DMS 273 treated with DMSO at 0.1 percent for 48 hours (cell line): ENCODE measurements around the gene UBE2Q1.

Source experiments
- DNase-seq: peaks from one replicate; lab custom pipeline; 2025; lab: John Stamatoyannopoulos, UW

UBE2Q1 gene

DNA sequence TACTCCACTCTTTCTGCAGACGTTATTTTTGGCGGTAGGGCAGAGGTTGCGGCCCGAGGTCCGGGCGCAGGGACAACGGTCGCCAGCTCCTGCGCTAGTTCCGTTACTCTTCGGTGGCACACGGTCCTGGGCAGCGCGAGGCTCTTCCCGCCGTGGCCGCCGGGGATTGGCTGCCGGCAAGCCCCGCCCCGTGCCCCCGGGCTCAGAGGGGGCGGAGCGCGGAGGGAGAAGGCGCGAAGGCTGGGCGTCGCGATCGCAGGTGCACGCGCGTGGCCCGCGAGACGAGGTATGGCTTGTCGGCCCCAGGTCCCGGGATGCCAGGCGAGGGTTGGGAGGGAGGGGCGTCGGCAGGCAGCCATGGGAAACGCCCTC, 55.7 kb downstream of the UBE2Q1 start:
- no peak for DNase-seq

DNA sequence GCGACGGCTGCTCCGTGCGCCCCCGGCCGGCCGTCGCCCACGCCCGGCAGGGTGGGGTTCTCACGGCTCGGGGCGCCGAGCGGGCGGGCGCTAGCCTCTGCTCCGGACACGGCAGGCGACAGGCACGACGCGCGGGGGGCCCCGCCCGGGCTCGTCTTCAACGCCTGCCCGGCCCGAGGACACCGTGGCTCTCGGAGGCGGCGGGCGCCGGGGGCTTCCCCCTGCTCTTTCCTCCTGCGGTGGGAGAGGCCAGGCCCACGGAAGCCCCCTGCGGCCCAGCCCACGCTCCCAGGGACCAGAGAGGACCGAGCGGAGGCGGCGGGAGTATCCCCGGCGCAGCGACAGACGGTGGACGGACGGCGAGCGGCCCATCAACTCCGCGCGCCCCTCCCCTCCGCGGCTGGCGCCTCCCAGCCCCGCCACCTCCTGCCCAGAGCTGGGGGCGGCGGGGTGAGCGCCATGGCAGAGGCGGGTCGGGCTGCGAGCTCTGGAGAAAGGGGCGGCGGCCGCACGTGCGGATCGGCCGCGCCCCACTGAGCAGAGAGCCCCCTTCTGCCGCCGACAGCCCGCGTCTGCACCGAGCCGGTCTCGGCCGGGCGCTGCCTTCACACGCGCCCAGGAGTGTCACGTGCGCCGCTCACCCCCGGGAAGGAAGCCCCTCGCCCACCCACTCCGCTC, 56.3 kb downstream of the UBE2Q1 start, which contains the start of the genes SHE and TDRD10:
SHE (minus strand) TSS at position 347 of the 678 bp plus-strand sequence. CDS start 386 bp downstream, outside the sequence.
TDRD10 (plus strand) TSS at position 154 of the 678 bp plus-strand sequence. CDS start 4,685 bp downstream, outside the sequence.
- DNase-seq = no peak

DNA sequence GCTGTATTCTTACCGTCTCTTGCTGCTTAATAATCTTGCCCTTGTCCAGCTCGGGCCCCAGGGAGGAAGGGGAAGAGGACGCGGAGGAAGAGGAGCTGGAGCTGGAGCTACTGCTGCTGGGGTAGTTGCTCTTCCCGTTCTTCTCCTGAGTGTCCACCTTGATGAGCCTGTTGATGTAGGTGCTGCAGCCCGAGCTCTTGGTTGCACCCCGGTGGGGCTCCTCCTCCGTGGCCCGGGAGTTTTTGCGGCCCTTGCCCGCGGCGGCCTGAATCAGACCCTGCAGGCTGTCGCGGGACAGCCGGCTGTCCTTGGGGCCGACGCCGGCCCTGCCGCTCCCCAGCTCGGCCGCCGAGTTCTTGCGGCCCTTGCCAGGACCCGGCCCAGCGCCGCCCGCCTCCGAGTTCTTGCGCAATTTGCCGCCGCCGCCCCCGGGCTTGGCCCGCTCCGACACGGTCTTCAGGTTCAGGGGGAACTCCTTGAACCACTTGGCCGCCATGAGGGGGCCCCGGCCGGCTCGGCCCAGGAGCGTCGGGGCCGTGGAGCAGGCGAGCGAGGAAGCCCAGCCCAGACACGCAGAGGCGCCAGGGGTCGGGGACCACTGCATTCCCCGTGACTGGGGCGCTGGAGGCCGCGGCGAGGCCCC, 56.9 kb downstream of the UBE2Q1 start:
- no peak for DNase-seq

DNA sequence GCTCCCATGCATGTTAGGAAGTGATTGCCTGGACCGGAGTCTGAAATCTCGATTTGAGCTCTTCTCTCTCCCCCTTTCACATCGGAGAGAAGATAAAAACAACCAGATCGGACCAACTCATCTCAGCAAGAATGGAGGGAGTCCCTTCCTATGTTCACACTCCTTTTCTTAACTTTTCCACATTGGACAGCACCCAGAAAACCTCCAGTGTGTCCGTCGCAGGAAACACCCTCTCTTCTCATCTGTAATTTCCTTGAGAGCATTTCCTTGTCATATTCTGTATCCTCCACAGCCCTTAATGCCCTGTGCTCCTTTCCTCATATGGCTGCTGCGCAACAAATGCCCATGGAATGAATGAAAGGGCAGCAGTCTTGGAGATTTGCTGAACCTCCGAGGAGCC, 57.9 kb downstream of the UBE2Q1 start:
- no peak for DNase-seq

DNA sequence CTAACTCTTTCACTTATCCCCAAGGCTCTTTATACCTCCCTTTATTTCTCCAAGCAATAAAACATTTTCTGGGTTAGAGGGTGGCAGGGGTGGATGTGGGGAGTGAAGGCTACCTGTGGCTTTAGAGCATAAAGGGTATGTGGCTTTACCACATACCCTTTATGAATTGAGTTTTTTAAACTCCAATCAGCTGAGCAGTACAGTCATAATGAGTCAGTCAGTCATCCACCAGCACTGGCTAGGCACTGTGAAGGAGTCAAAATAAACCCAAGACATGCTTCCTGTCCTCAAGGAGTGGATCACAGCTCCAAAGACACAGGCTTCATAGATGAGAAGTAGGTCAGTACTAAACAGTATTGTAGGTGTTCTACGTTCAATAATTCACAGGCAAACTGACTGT, 59.0 kb downstream of the UBE2Q1 start:
- no peak for DNase-seq
